Measurements from ENCODE around the gene GPATCH8.

GPATCH8 gene

GRCh38 chr17:44358066-44358465 lies 145.1 kb downstream of the GPATCH8 start:
- Histone ChIP-seq H2BK120ac (ENCODE audit: insufficient read depth, low read length, poor library complexity) (no peak overlapping the region), H3K79me2 (ENCODE audit: control insufficient read depth, insufficient read depth, low read length, poor library complexity) (peaks cover 1% of the 10 kb centered on the region), H3K27ac (ENCODE audit: low read depth, low read length) (no peak overlapping the region), H3K27me3 (ENCODE audit: insufficient read depth, low read length) (no peaks in the 10 kb centered on the region), H3K4ac (ENCODE audit: low read depth, low read length) (no peak overlapping the region), H3K14ac (ENCODE audit: low read length) (no peak overlapping the region), H2AK5ac (ENCODE audit: low read length) (no peak overlapping the region), H4K8ac (ENCODE audit: low read depth, low read length) (no peak overlapping the region), H3K18ac (ENCODE audit: low read length) (no peak overlapping the region), H3K9ac (ENCODE audit: low read length) (no peak overlapping the region), H3K9me3 (ENCODE audit: insufficient read depth, low read depth, low read length) (no peaks in the 10 kb centered on the region), H3K4me1 (ENCODE audit: control insufficient read depth in 1 of 2, insufficient read depth in 2 of 2, low read length in 2 of 2) (peaks cover 2 to 13% of the 10 kb centered on the region in 2 experiments), H2BK12ac (ENCODE audit: low read length) (no peak overlapping the region), H4K91ac (ENCODE audit: low read depth, low read length) (no peak overlapping the region), H2AFZ (ENCODE audit: insufficient read depth, low read length, poor library complexity) (no peak overlapping the region), H3K36me3 (ENCODE audit: control insufficient read depth in 1 of 2, insufficient read depth in 2 of 2, low read length in 2 of 2) (peaks cover 6 to 9% of the 10 kb centered on the region in 2 experiments), H2BK5ac (ENCODE audit: low read depth, low read length, poor library complexity) (no peak overlapping the region), H3K4me2 (ENCODE audit: low read length) (no peak overlapping the region), H3K4me3 (ENCODE audit: low read depth, low read length) (no peak overlapping the region), H3K23ac (ENCODE audit: low read length) (no peak overlapping the region), H3K79me1 (ENCODE audit: low read length) (peaks cover 1% of the 10 kb centered on the region), H4K12ac (ENCODE audit: low read depth, low read length) (no peak overlapping the region)
- no CpG with 5 or more reads among the region's 9 CpGs for whole genome bisulfite sequencing (ENCODE audit: extremely low coverage, insufficient coverage, insufficient read length)
- no peak for DNase-seq

GRCh38 chr17:44356241-44356640 lies 147.0 kb downstream of the GPATCH8 start:
- H3K14ac ChIP-seq (ENCODE audit: low read length), result no peak overlapping the region
- no peak overlapping the region for H4K8ac ChIP-seq (ENCODE audit: low read depth, low read length)
- no peaks in the 10 kb centered on the region for H3K79me2 ChIP-seq (ENCODE audit: control insufficient read depth, insufficient read depth, low read length, poor library complexity)
- H3K4me2 ChIP-seq (ENCODE audit: low read length), result no peak overlapping the region
- no peak overlapping the region for H3K23ac ChIP-seq (ENCODE audit: low read length)
- no peak overlapping the region for H3K18ac ChIP-seq (ENCODE audit: low read length)
- no peak for DNase-seq
- H3K4ac ChIP-seq (ENCODE audit: low read depth, low read length), result no peak overlapping the region
- H3K4me3 ChIP-seq (ENCODE audit: low read depth, low read length), result no peak overlapping the region
- peaks cover 22 to 28% of the 10 kb centered on the region in 2 experiments for H3K36me3 ChIP-seq (ENCODE audit: control insufficient read depth in 1 of 2, insufficient read depth in 2 of 2, low read length in 2 of 2)
- no peak overlapping the region for H4K91ac ChIP-seq (ENCODE audit: low read depth, low read length)
- H2BK5ac ChIP-seq (ENCODE audit: low read depth, low read length, poor library complexity), result no peak overlapping the region
- H2BK12ac ChIP-seq (ENCODE audit: low read length), result no peak overlapping the region
- no peaks in the 10 kb centered on the region for H3K9me3 ChIP-seq (ENCODE audit: insufficient read depth, low read depth, low read length)
- H3K4me1 ChIP-seq (ENCODE audit: control insufficient read depth in 1 of 2, insufficient read depth in 2 of 2, low read length in 2 of 2), result peaks cover 0 to 10% of the 10 kb centered on the region in 2 experiments
- H2AFZ ChIP-seq (ENCODE audit: insufficient read depth, low read length, poor library complexity), result no peak overlapping the region
- H2AK5ac ChIP-seq (ENCODE audit: low read length), result no peak overlapping the region
- no peaks in the 10 kb centered on the region for H3K79me1 ChIP-seq (ENCODE audit: low read length)
- no peak overlapping the region for H3K27ac ChIP-seq (ENCODE audit: low read depth, low read length)
- H4K12ac ChIP-seq (ENCODE audit: low read depth, low read length), result no peak overlapping the region
- no peak overlapping the region for H2BK120ac ChIP-seq (ENCODE audit: insufficient read depth, low read length, poor library complexity)
- H3K9ac ChIP-seq (ENCODE audit: low read length), result no peak overlapping the region
- no CpG with 5 or more reads among the region's 11 CpGs for WGBS (ENCODE audit: extremely low coverage, insufficient coverage, insufficient read length)
- no peaks in the 10 kb centered on the region for H3K27me3 ChIP-seq (ENCODE audit: insufficient read depth, low read length)

- DNase-seq, result no peak
Measured at GRCh38 chr17:44355642-44356099, 147.5 kb downstream of the GPATCH8 start.

GRCh38 chr17:44354582-44355561 lies 148.3 kb downstream of the GPATCH8 start:
- Histone ChIP-seq H3K79me1 (ENCODE audit: low read length) (no peaks in the 10 kb centered on the region), H2BK5ac (ENCODE audit: low read depth, low read length, poor library complexity) (no peak overlapping the region), H3K27me3 (ENCODE audit: insufficient read depth, low read length) (no peaks in the 10 kb centered on the region), H3K4ac (ENCODE audit: low read depth, low read length) (no peak overlapping the region), H3K36me3 (ENCODE audit: control insufficient read depth in 1 of 2, insufficient read depth in 2 of 2, low read length in 2 of 2) (peaks cover 31 to 37% of the 10 kb centered on the region in 2 experiments), H3K9me3 (ENCODE audit: insufficient read depth, low read depth, low read length) (no peaks in the 10 kb centered on the region), H2BK12ac (ENCODE audit: low read length) (no peak overlapping the region), H3K79me2 (ENCODE audit: control insufficient read depth, insufficient read depth, low read length, poor library complexity) (no peaks in the 10 kb centered on the region), H2AK5ac (ENCODE audit: low read length) (no peak overlapping the region), H3K4me3 (ENCODE audit: low read depth, low read length) (peak overlapping the region; percentile 64), H3K4me1 (ENCODE audit: control insufficient read depth in 1 of 2, insufficient read depth in 2 of 2, low read length in 2 of 2) (peaks cover 0 to 5% of the 10 kb centered on the region in 2 experiments), H2BK120ac (ENCODE audit: insufficient read depth, low read length, poor library complexity) (no peak overlapping the region), H4K8ac (ENCODE audit: low read depth, low read length) (peak overlapping the region; percentile 58), H3K4me2 (ENCODE audit: low read length) (peak overlapping the region; percentile 90), H3K14ac (ENCODE audit: low read length) (no peak overlapping the region), H3K27ac (ENCODE audit: low read depth, low read length) (no peak overlapping the region), H3K18ac (ENCODE audit: low read length) (no peak overlapping the region), H3K23ac (ENCODE audit: low read length) (no peak overlapping the region), H4K91ac (ENCODE audit: low read depth, low read length) (peak overlapping the region; percentile 78), H3K9ac (ENCODE audit: low read length) (no peak overlapping the region), H4K12ac (ENCODE audit: low read depth, low read length) (peak overlapping the region; percentile 57), H2AFZ (ENCODE audit: insufficient read depth, low read length, poor library complexity) (peak overlapping the region; percentile 56)
- DNase-seq, result peak; percentile 30 to 58
- WGBS (ENCODE audit: extremely low coverage, insufficient coverage, insufficient read length), result no CpG with 5 or more reads among the region's 77 CpGs

More at GRCh38 chr17:44355642-44356099, 147.5 kb downstream of the GPATCH8 start:
- Histone ChIP-seq H3K79me1 (ENCODE audit: low read length) (no peaks in the 10 kb centered on the region), H3K27me3 (ENCODE audit: insufficient read depth, low read length) (no peaks in the 10 kb centered on the region), H4K8ac (ENCODE audit: low read depth, low read length) (no peak overlapping the region), H3K4me1 (ENCODE audit: control insufficient read depth in 1 of 2, insufficient read depth in 2 of 2, low read length in 2 of 2) (peaks cover 0 to 5% of the 10 kb centered on the region in 2 experiments), H2AK5ac (ENCODE audit: low read length) (no peak overlapping the region), H3K9me3 (ENCODE audit: insufficient read depth, low read depth, low read length) (no peaks in the 10 kb centered on the region), H3K9ac (ENCODE audit: low read length) (no peak overlapping the region), H3K4me3 (ENCODE audit: low read depth, low read length) (no peak overlapping the region), H2BK120ac (ENCODE audit: insufficient read depth, low read length, poor library complexity) (no peak overlapping the region), H2AFZ (ENCODE audit: insufficient read depth, low read length, poor library complexity) (no peak overlapping the region), H3K18ac (ENCODE audit: low read length) (no peak overlapping the region), H3K14ac (ENCODE audit: low read length) (no peak overlapping the region), H4K91ac (ENCODE audit: low read depth, low read length) (no peak overlapping the region), H3K27ac (ENCODE audit: low read depth, low read length) (no peak overlapping the region), H3K23ac (ENCODE audit: low read length) (no peak overlapping the region), H3K4me2 (ENCODE audit: low read length) (no peak overlapping the region), H2BK5ac (ENCODE audit: low read depth, low read length, poor library complexity) (no peak overlapping the region), H4K12ac (ENCODE audit: low read depth, low read length) (no peak overlapping the region), H3K79me2 (ENCODE audit: control insufficient read depth, insufficient read depth, low read length, poor library complexity) (no peaks in the 10 kb centered on the region), H3K4ac (ENCODE audit: low read depth, low read length) (no peak overlapping the region), H2BK12ac (ENCODE audit: low read length) (no peak overlapping the region), H3K36me3 (ENCODE audit: control insufficient read depth in 1 of 2, insufficient read depth in 2 of 2, low read length in 2 of 2) (peaks cover 27 to 33% of the 10 kb centered on the region in 2 experiments)
- WGBS (ENCODE audit: extremely low coverage, insufficient coverage, insufficient read length), result no CpG with 5 or more reads among the region's 17 CpGs

Measured in trophoblast cell (in vitro differentiated cells and primary cell).